ENCODE results near the gene PIGK.

DNA sequence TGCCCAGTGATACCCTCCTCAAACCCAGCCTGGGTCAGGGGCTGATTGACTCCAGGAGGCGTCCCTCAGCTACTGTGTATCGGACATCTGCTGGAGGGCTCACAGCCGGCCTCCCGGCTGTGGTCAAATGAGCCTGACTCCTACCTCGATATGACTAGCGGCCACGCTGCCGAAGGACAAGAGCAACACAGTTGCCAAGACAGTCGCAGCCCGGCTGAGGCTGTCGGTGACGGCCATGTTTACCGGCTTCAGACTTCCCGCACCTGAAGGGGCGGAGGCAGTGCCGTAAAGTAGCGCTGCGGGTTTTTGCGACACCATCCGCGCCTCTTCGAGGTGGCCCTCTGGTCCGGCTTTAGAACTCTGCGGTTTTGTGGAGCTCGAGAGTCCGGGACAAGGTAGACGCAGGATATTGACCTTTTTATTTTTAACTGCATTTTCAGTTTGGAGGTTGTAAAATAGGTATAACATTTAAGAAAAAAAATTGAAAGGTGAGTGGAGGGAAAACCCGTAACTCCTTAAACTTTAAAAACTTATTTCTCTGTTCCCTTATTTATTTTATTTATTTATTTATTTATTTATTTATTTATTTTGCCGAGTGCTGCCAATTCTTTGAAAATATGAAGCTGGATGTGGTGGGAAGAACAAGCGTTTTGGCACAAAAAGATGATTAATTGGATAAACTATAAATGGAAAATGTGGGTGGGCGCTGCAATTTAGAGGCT is at the start of gene PIGK:
- TF ChIP-seq CTCF (IDR thresholded peaks at IDR 0.05) = no peak
- TF ChIP-seq POLR2A (IDR thresholded peaks at IDR 0.05) = no peak
